Endometrial microvascular endothelial cells (primary cell): ENCODE measurements around the gene FREM2. TPM values are rescaled to one million over a fixed set of nuclear protein-coding genes. Genes with fewer than 3 reads are reported as not detected.

Experiments
- in situ Hi-C: cut with HindIII; loops from 2 replicates; pipeline ENCODE4 v1.10.0; 2017; ENCODE audit warnings: low sequenced_read_pairs, low pct_unique_long_range_greater_than_20kb; ENCODE audit errors: inconsistent ontology term
- total RNA-seq: library from RNA; depleted of rRNA; stranded (reverse); fragments of >200 nt; gene quantifications from one replicate; pipeline ENCODE4 v1.2.3, GENCODE V29; 2015; ENCODE audit errors: inconsistent ontology term

Gene FREM2
- total RNA-seq, 1 donor from 2014 or later = not detected

- in situ Hi-C loops = no loop called here
Measured at GRCh38 chr13:38804536-38804935, 117.7 kb downstream of the FREM2 start.

- in situ Hi-C loops = no loop called here
Measured at GRCh38 chr13:38814331-38814730, 127.5 kb downstream of the FREM2 start.

GRCh38 chr13:38819053-38819452 lies 132.2 kb downstream of the FREM2 start:
- in situ Hi-C loops = no loop called here

- in situ Hi-C loops = no loop called here
Measured at GRCh38 chr13:38819596-38819995, 132.7 kb downstream of the FREM2 start.

- in situ Hi-C loops = no loop called here
Measured at GRCh38 chr13:38821770-38822551, 135.1 kb downstream of the FREM2 start.

- in situ Hi-C loops = no loop called here
Measured at GRCh38 chr13:38824342-38824741, 137.5 kb downstream of the FREM2 start.

GRCh38 chr13:38826182-38826813 lies 139.4 kb downstream of the FREM2 start:
- in situ Hi-C loops = no loop called here

- in situ Hi-C loops = no loop called here
Measured at GRCh38 chr13:38830442-38831045, 143.7 kb downstream of the FREM2 start.

- in situ Hi-C loops = no loop called here
Measured at GRCh38 chr13:38844581-38844980, 157.7 kb downstream of the FREM2 start.

GRCh38 chr13:38848360-38848759 lies 161.5 kb downstream of the FREM2 start:
- in situ Hi-C loops = no loop called here

GRCh38 chr13:38849315-38849714 lies 162.4 kb downstream of the FREM2 start:
- in situ Hi-C loops = no loop called here

- in situ Hi-C loops = no loop called here
Measured at GRCh38 chr13:38850868-38851626, 164.2 kb downstream of the FREM2 start.

GRCh38 chr13:38854226-38854625 lies 167.3 kb downstream of the FREM2 start:
- in situ Hi-C loops = no loop called here

- in situ Hi-C loops = no loop called here
Measured at GRCh38 chr13:38856065-38856464, 169.2 kb downstream of the FREM2 start.

- in situ Hi-C loops = no loop called here
Measured at GRCh38 chr13:38862443-38862842, 175.6 kb downstream of the FREM2 start.

- in situ Hi-C loops = no loop called here
Measured at GRCh38 chr13:38863536-38863935, 176.7 kb downstream of the FREM2 start.

- in situ Hi-C loops = no loop called here
Measured at GRCh38 chr13:38866649-38867048, 179.8 kb downstream of the FREM2 start.

- in situ Hi-C loops = no loop called here
Measured at GRCh38 chr13:38868399-38868798, 181.5 kb downstream of the FREM2 start.

- in situ Hi-C loops = no loop called here
Measured at GRCh38 chr13:38868870-38869269, 182.0 kb downstream of the FREM2 start.
